22Rv1 (cell line): ENCODE results near the gene ALOX5.
"Not testable (repeated sequence)": the region's sequence is repeated elsewhere in the genome, so short reads cannot be mapped to it uniquely, and the experiment has no call there.

Experiments
- H3K27ac ChIP-seq: fragments of 450-650 bp; 2 replicates; pipeline ENCODE4 v1.5.1; 2017
- ZFX ChIP-seq: fragments of 450-650 bp; IDR thresholded peaks from 2 replicates; pipeline ENCODE4 v1.6.1; 2017; ENCODE audit warnings: antibody characterized with exemption, borderline replicate concordance
- TF ChIP-seq, protein P1 (sequence below): fragments of 450-650 bp; IDR thresholded peaks from 2 replicates; pipeline ENCODE4 v1.5.1; 2017; ENCODE audit warnings: mild to moderate bottlenecking

ALOX5 gene

GRCh38 chr10:45354261-45354660 lies 19.8 kb upstream of the ALOX5 start:
- H3K27ac ChIP-seq: no peak overlapping the region
- TF ChIP-seq ZFX: no peak
- TF ChIP-seq, protein P1, sequence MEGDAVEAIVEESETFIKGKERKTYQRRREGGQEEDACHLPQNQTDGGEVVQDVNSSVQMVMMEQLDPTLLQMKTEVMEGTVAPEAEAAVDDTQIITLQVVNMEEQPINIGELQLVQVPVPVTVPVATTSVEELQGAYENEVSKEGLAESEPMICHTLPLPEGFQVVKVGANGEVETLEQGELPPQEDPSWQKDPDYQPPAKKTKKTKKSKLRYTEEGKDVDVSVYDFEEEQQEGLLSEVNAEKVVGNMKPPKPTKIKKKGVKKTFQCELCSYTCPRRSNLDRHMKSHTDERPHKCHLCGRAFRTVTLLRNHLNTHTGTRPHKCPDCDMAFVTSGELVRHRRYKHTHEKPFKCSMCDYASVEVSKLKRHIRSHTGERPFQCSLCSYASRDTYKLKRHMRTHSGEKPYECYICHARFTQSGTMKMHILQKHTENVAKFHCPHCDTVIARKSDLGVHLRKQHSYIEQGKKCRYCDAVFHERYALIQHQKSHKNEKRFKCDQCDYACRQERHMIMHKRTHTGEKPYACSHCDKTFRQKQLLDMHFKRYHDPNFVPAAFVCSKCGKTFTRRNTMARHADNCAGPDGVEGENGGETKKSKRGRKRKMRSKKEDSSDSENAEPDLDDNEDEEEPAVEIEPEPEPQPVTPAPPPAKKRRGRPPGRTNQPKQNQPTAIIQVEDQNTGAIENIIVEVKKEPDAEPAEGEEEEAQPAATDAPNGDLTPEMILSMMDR: no peak

DNA sequence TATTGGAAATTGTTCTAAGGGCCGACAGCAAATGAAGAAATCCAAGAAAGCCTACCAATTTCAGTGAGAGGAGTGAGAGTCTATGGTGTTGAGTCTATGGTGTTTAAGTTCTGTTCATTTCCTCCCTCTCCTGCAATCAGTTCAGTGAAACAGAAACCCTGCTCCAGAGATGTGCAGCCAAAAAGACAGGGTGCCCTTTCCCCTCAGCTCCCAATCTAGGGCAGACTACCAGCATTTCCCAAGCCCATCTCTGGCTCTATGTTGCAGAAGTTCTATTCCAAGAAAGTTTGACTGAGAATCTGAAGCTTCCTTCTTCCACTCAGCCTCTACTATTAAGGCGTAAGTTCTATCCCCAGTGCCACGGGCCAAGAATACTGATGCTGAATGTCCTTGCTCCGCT lies 18.5 kb upstream of the ALOX5 start:
- H3K27ac ChIP-seq: no peak overlapping the region
- TF ChIP-seq ZFX: no peak
- TF ChIP-seq, protein P1: no peak

DNA sequence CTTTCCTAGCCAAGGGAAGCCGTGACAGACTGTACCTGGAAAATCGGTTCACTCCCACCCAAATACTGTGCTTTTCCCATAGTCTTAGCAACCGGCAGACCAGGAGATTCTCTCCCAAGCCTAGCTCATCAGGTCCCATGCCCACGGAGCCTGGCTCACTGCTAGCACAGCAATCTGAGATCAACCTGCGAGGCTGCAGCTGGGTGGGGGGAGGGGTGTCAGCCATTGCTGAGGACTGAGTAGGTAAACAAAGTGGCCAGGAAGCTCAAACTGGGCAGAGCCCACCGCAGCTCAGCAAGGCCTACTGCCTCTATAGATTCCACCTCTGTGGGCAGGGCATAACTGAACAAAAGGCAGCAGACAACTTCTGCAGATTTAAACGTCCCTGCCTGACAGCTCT lies 15.1 kb upstream of the ALOX5 start:
- H3K27ac ChIP-seq: not testable (repeated sequence)

DNA sequence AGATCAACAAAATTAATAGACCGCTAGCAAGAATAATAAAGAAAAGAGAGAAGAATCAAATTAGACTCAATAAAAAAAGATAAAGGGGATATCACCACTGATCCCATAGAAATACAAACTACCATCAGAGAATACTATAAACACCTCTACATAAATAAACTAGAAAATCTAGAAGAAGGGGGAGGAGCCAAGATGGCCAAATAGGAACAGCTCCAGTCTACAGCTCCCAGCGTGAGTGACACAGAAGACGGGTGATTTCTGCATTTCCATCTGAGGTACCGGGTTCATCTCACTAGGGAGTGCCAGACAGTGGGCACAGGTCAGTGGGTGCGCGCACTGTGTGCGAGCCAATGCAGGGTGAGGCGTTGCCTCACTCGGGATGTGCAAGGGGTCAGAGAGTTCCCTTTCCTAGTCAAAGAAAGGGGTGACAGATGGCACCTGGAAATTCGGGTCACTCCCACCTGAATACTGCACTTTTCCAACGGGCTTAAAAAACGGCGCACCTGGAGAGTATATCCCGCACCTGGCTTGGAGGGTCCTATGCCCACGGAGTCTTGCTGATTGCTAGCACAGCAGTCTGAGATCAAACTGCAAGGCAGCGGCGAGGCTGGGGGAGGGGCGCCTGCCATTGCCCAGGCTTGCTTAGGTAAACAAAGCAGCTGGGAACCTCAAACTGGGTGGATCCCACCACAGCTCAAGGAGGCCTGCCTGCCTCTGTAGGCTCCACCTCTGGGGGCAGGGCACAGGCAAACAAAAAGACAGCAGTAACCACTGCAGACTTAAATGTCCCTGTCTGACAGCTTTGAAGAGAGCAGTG lies 11.8 kb upstream of the ALOX5 start:
- H3K27ac ChIP-seq: not testable (repeated sequence)

- not testable (repeated sequence) for H3K27ac ChIP-seq
Observed at GRCh38 chr10:45367643-45368042, 6.4 kb upstream of the ALOX5 start.

DNA sequence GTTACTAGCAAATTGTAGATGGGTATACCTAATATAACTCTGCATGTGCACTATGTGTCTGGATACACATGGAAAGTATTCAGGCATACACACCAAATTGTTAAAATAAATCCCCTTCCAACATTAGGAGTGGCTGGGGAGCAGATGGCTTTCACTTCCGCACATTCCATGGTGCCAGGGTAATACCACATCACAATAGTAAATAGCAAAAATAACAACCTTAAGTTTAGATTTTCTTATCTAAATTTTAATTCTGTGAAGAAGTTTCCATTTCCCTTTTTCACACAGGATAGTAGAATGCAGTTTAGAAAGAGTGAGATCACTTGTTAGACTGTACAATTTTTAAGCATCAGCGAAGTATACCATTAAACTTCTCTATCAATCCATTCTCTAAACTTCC lies 5.8 kb upstream of the ALOX5 start:
- no peak for TF ChIP-seq ZFX
- TF ChIP-seq, protein P1: no peak
- no peak overlapping the region for H3K27ac ChIP-seq

DNA sequence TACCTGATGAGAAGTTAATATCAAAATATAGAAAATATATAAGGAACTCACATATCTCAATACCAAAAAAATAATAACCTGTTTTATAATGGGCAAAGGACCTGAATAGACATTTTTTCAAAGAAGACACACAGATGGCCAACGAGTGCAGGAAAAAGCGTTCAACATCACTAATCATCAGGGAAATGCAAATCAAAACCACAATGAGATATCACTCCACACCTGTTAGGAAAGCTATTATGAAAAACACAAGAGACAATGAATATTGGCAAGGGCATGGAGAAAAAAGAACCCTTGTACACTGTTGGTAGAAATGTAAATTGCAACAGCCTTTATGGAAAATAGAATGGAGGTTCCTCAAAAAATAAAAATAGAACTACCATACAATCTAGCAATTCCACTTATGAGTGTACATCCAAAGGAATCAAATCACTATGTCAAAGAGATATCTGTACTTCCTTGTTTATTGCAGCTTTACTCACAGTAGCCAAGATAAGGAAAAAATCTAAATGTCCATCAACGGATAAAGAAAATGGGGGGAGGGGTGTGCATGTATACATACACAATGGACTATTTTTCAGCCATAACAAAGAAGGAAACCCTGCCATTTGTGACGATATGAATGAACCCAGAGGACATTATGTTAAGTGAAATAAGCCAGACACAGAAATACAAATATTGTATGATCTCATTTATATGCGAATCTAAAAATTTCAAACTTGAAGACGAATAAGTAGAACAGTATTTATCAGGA lies 3.6 kb upstream of the ALOX5 start:
- H3K27ac ChIP-seq: no peak overlapping the region
- no peak for TF ChIP-seq ZFX
- TF ChIP-seq, protein P1: no peak

GRCh38 chr10:45371560-45371959 lies 2.5 kb upstream of the ALOX5 start:
- TF ChIP-seq, protein P1: no peak
- TF ChIP-seq ZFX: no peak
- no peak overlapping the region for H3K27ac ChIP-seq
